ENCODE results near the gene PCDHGA9. TPM values are rescaled to one million over a fixed set of nuclear protein-coding genes. Genes with fewer than 3 reads are reported as not detected.
"Not testable (repeated sequence)": the region's sequence is repeated elsewhere in the genome, so short reads cannot be mapped to it uniquely, and the experiment has no call there.

The PCDHGA9 gene
- total and polyA plus RNA-seq, 2 experiments from 2014 or later: 0.71 to 2.6 TPM

GRCh38 chr5:141371572-141372475 is 30.8 kb upstream of the PCDHGA9 start:
- in situ Hi-C loops (cut with MboI): no loop called here
- Histone ChIP-seq H3K27me3 (replicated peaks; ENCODE audit: insufficient read depth) (no peaks in the 10 kb centered on the region), H3K27ac (no peak overlapping the region), H3K79me2 (ENCODE audit: insufficient read depth) (no peaks in the 10 kb centered on the region), H3K9me2 (ENCODE audit: insufficient read depth) (no peaks in the 10 kb centered on the region), H2AFZ (no peak overlapping the region), H3F3A (ENCODE audit: insufficient read depth) (no peaks in the 10 kb centered on the region), H3K36me3 (ENCODE audit: low read depth) (no peaks in the 10 kb centered on the region), H3K4me1 (ENCODE audit: insufficient read depth) (no peaks in the 10 kb centered on the region), H4K20me1 (ENCODE audit: insufficient read depth) (no peaks in the 10 kb centered on the region), H3K4me2 (ENCODE audit: unreplicated experiment) (no peak overlapping the region), H3K9me3 (ENCODE audit: low read depth) (no peaks in the 10 kb centered on the region), H3K9ac (no peak overlapping the region), H3K4me3 (no peak overlapping the region)
- TF ChIP-seq EZH2phosphoT487 (IDR thresholded peaks at IDR 0.05; ENCODE audit: insufficient read depth, low read depth) (no peak), EZH2 (IDR thresholded peaks at IDR 0.05; ENCODE audit: insufficient read depth, poor library complexity, severe bottlenecking) (no peak)
- DNase-seq: no peak
- WGBS, 2 experiments (ENCODE audit: low coverage in 1 of 2, low lambda C conversion rate in 2 of 2, missing lambda C conversion rate in 2 of 2): 49 to 52% methylated on average over 59 to 68 of the region's 69 CpGs

- TF ChIP-seq EZH2phosphoT487 (IDR thresholded peaks at IDR 0.05; ENCODE audit: insufficient read depth, low read depth) (no peak), EZH2 (IDR thresholded peaks at IDR 0.05; ENCODE audit: insufficient read depth, poor library complexity, severe bottlenecking) (no peak)
- H3K27me3 ChIP-seq (replicated peaks; ENCODE audit: insufficient read depth): no peaks in the 10 kb centered on the region
- no peaks in the 10 kb centered on the region for H3K36me3 ChIP-seq (ENCODE audit: low read depth)
- H3K4me1 ChIP-seq (ENCODE audit: insufficient read depth): no peaks in the 10 kb centered on the region
- no peaks in the 10 kb centered on the region for H3F3A ChIP-seq (ENCODE audit: insufficient read depth)
- no peaks in the 10 kb centered on the region for H4K20me1 ChIP-seq (ENCODE audit: insufficient read depth)
- H3K4me3 ChIP-seq: peak within 1 kb of the TSS; percentile 77
- peak within 1 kb of the TSS; percentile 80 for H3K4me2 ChIP-seq (ENCODE audit: unreplicated experiment)
- H3K9me2 ChIP-seq (ENCODE audit: insufficient read depth): no peaks in the 10 kb centered on the region
- peak within 1 kb of the TSS; percentile 44 for H3K27ac ChIP-seq
- H3K9me3 ChIP-seq (ENCODE audit: low read depth): no peaks in the 10 kb centered on the region
- H2AFZ ChIP-seq: peak within 1 kb of the TSS; percentile 92
- no peaks in the 10 kb centered on the region for H3K79me2 ChIP-seq (ENCODE audit: insufficient read depth)
- WGBS, 2 experiments (ENCODE audit: low coverage in 1 of 2, low lambda C conversion rate in 2 of 2, missing lambda C conversion rate in 2 of 2): 13 to 20% methylated on average over 27 of the region's 27 CpGs
- DNase-seq: peak; percentile 64
- H3K9ac ChIP-seq: peak within 1 kb of the TSS; percentile 67
- in situ Hi-C loops (cut with MboI): no loop called here
These were observed 28.8 kb upstream of the PCDHGA9 start, which contains the start of gene PCDHGA6 for GRCh38 chr5:141373673-141374317. Gene PCDHGA6, plus strand, starts transcription at chr5:141373891. Its CDS starts 193 bp downstream, at chr5:141374084.

GRCh38 chr5:141374627-141375026 is 28.0 kb upstream of the PCDHGA9 start:
- Histone ChIP-seq H3K9me2 (ENCODE audit: insufficient read depth) (no peaks in the 10 kb centered on the region), H3K9me3 (ENCODE audit: low read depth) (no peaks in the 10 kb centered on the region), H3K4me3 (peak overlapping the region; percentile 77), H3K27me3 (replicated peaks; ENCODE audit: insufficient read depth) (no peaks in the 10 kb centered on the region), H3K9ac (no peak overlapping the region), H3K36me3 (ENCODE audit: low read depth) (no peaks in the 10 kb centered on the region), H3K79me2 (ENCODE audit: insufficient read depth) (no peaks in the 10 kb centered on the region), H3K4me2 (ENCODE audit: unreplicated experiment) (peak overlapping the region; percentile 80), H3F3A (ENCODE audit: insufficient read depth) (no peaks in the 10 kb centered on the region), H3K4me1 (ENCODE audit: insufficient read depth) (no peaks in the 10 kb centered on the region), H3K27ac (no peak overlapping the region), H2AFZ (peak overlapping the region; percentile 92), H4K20me1 (ENCODE audit: insufficient read depth) (no peaks in the 10 kb centered on the region)
- in situ Hi-C loops (cut with MboI): no loop called here
- no peak for TF ChIP-seq EZH2 (IDR thresholded peaks at IDR 0.05; ENCODE audit: insufficient read depth, poor library complexity, severe bottlenecking)
- TF ChIP-seq EZH2phosphoT487 (IDR thresholded peaks at IDR 0.05; ENCODE audit: insufficient read depth, low read depth): no peak
- 53 to 61% methylated on average over 14 of the region's 14 CpGs for WGBS, 2 experiments (ENCODE audit: low coverage in 1 of 2, low lambda C conversion rate in 2 of 2, missing lambda C conversion rate in 2 of 2)
- DNase-seq: no peak

- H3K27ac ChIP-seq; H3K9ac ChIP-seq; H4K20me1 ChIP-seq (ENCODE audit: insufficient read depth); H3K4me1 ChIP-seq (ENCODE audit: insufficient read depth); H3K9me2 ChIP-seq (ENCODE audit: insufficient read depth); DNase-seq; in situ Hi-C loops (cut with MboI); H3K9me3 ChIP-seq (ENCODE audit: low read depth); H2AFZ ChIP-seq; H3F3A ChIP-seq (ENCODE audit: insufficient read depth); H3K4me3 ChIP-seq; H3K27me3 ChIP-seq (replicated peaks; ENCODE audit: insufficient read depth); H3K36me3 ChIP-seq (ENCODE audit: low read depth); H3K79me2 ChIP-seq (ENCODE audit: insufficient read depth); H3K4me2 ChIP-seq (ENCODE audit: unreplicated experiment): not testable (repeated sequence)
- 53 to 66% methylated on average over 32 to 34 of the region's 48 CpGs for WGBS, 2 experiments (ENCODE audit: low coverage in 1 of 2, low lambda C conversion rate in 2 of 2, missing lambda C conversion rate in 2 of 2)
These were observed 27.0 kb upstream of the PCDHGA9 start for GRCh38 chr5:141375444-141376155.

Data from GM23248 (cell line).